IMR-90 (cell line): ENCODE data around the gene TADA2A. TPM values are rescaled to one million over a fixed set of nuclear protein-coding genes. Genes with fewer than 3 reads are reported as not detected.

Experiments
- ATAC-seq: fragments of 200-7000 bp; cut with Tn5 transposase; 2 replicates; pipeline ENCODE4 v1.9.1; 2020; ENCODE audit warnings: low read depth, mild to moderate bottlenecking, moderate library complexity
- BruUV-seq: library from RNA; stranded (reverse); fragments of 400-500 nt; replicated peaks from 2 replicates; lab custom pipeline; 2021; lab: Mats Ljungman, UMichigan
- CTCF ChIA-PET: fragments of 300-600 bp; formaldehyde crosslinking; extraction: SDS; loops from one replicate; lab custom pipeline; 2021; ENCODE audit warnings: antibody characterized with exemption; lab: Yijun Ruan, JAX
- POLR2A ChIA-PET: fragments of 300-600 bp; sonication (Branson Sonifier 250); formaldehyde crosslinking; loops from one replicate; lab custom pipeline; 2022; ENCODE audit warnings: antibody characterized with exemption; ENCODE audit not compliant: unreplicated experiment; lab: Charles Lee
- DNase-seq: peaks from one replicate; pipeline ENCODE4 v3.0.0; 2013
- H2AFZ ChIP-seq: replicated peaks from 2 replicates; pipeline ENCODE3; 2013; ENCODE audit warnings: low read length, mild to moderate bottlenecking; ENCODE audit not compliant: poor library complexity
- H2AK5ac ChIP-seq: 2 replicates; pipeline ENCODE4 v1.6.1; 2013; ENCODE audit warnings: low read depth, low read length, inconsistent platforms
- H2AK9ac ChIP-seq: replicated peaks from 2 replicates; pipeline ENCODE3; 2013; ENCODE audit warnings: mild to moderate bottlenecking, low read depth, low read length, moderate library complexity; ENCODE audit not compliant: poor library complexity
- H2BK120ac ChIP-seq: 2 replicates; pipeline ENCODE4 v1.6.1; 2013; ENCODE audit warnings: low read depth, low read length, inconsistent platforms
- H2BK15ac ChIP-seq: 3 replicates; pipeline ENCODE4 v1.6.1; 2013; ENCODE audit warnings: low read depth, low read length, inconsistent platforms
- H2BK20ac ChIP-seq: 2 replicates; pipeline ENCODE4 v1.6.1; 2013; ENCODE audit warnings: low read depth, mild to moderate bottlenecking, inconsistent platforms, low read length, moderate library complexity
- H2BK5ac ChIP-seq: 2 replicates; pipeline ENCODE4 v1.6.1; 2013; ENCODE audit warnings: mild to moderate bottlenecking, low read depth, low read length, inconsistent platforms; ENCODE audit not compliant: poor library complexity, severe bottlenecking
- H3K14ac ChIP-seq: replicated peaks from 2 replicates; pipeline ENCODE4 v1.6.1; 2013; ENCODE audit warnings: low read depth, low read length, inconsistent platforms
- H3K18ac ChIP-seq: 2 replicates; pipeline ENCODE4 v1.6.1; 2013; ENCODE audit warnings: low read depth, low read length, control low read depth
- H3K23ac ChIP-seq: 2 replicates; pipeline ENCODE4 v1.6.1; 2013; ENCODE audit warnings: low read depth, low read length, inconsistent platforms
- H3K27ac ChIP-seq: 2 replicates; pipeline ENCODE4 v1.5.1; 2013; ENCODE audit warnings: mild to moderate bottlenecking, control low read depth, low read length; ENCODE audit not compliant: insufficient read depth
- H3K27me3 ChIP-seq: 2 replicates; pipeline ENCODE4 v1.6.1; 2013; ENCODE audit warnings: low read length; ENCODE audit not compliant: control insufficient read depth, insufficient read depth
- H3K36me3 ChIP-seq: 2 replicates; pipeline ENCODE4 v1.6.1; 2013; ENCODE audit warnings: low read length, mixed read lengths; ENCODE audit not compliant: control insufficient read depth, insufficient read depth
- H3K4ac ChIP-seq: 2 replicates; pipeline ENCODE4 v1.6.1; 2013; ENCODE audit warnings: low read depth, low read length, inconsistent platforms
- H3K4me1 ChIP-seq: 2 replicates; pipeline ENCODE4 v1.6.1; 2013; ENCODE audit warnings: low read length, mixed read lengths; ENCODE audit not compliant: control insufficient read depth, insufficient read depth
- H3K4me2 ChIP-seq: 2 replicates; pipeline ENCODE4 v1.6.1; 2013; ENCODE audit warnings: low read depth, mild to moderate bottlenecking, control low read depth, low read length, moderate library complexity
- H3K4me3 ChIP-seq: 2 replicates; pipeline ENCODE4 v1.5.1; 2013; ENCODE audit warnings: low read depth, mild to moderate bottlenecking, control low read depth, low read length, moderate library complexity; ENCODE audit not compliant: insufficient read depth
- H3K56ac ChIP-seq: 2 replicates; pipeline ENCODE4 v1.6.1; 2013; ENCODE audit warnings: low read length, inconsistent platforms; ENCODE audit not compliant: insufficient read depth; ENCODE audit errors: extremely low read depth
- H3K79me1 ChIP-seq, 2 experiments: 2 replicates each; pipeline ENCODE4 v1.6.1; 2013; ENCODE audit warnings: low read length in 2 of 2, inconsistent platforms in 1 of 2, low read depth in 1 of 2
- H3K9ac ChIP-seq: 2 replicates; pipeline ENCODE4 v1.6.1; 2013; ENCODE audit warnings: low read depth, low read length, control low read depth
- H3K9me1 ChIP-seq: 2 replicates; pipeline ENCODE4 v1.6.1; 2013; ENCODE audit warnings: low read length, inconsistent platforms; ENCODE audit not compliant: insufficient read depth
- H3K9me3 ChIP-seq: 2 replicates; pipeline ENCODE4 v1.6.1; 2013; ENCODE audit warnings: low read length; ENCODE audit not compliant: control insufficient read depth, insufficient read depth
- H4K20me1 ChIP-seq: 2 replicates; pipeline ENCODE4 v1.6.1; 2013; ENCODE audit warnings: low read length, inconsistent platforms; ENCODE audit not compliant: insufficient read depth
- H4K5ac ChIP-seq: 2 replicates; pipeline ENCODE4 v1.6.1; 2013; ENCODE audit warnings: mild to moderate bottlenecking, low read depth, low read length, control low read depth
- H4K8ac ChIP-seq, 2 experiments: 2 replicates each; pipeline ENCODE4 v1.6.1; 2013; ENCODE audit warnings: low read depth in 2 of 2, low read length in 2 of 2, control low read depth in 1 of 2, inconsistent platforms in 1 of 2
- H4K91ac ChIP-seq: 2 replicates; pipeline ENCODE4 v1.6.1; 2013; ENCODE audit warnings: low read depth, low read length, inconsistent platforms; ENCODE audit not compliant: insufficient read depth
- CEBPB ChIP-seq: IDR thresholded peaks from 2 replicates; pipeline ENCODE4 v1.6.1; 2012; ENCODE audit warnings: low read depth, low read length, improper control_type of control experiment
- WGBS, 2 experiments: methylation state at CpG; one replicate each; pipeline versions ENCODE4 v1.1.5 to v1.1.7; 2013; ENCODE audit warnings: missing lambda C conversion rate in 2 of 2; ENCODE audit not compliant: insufficient read length in 1 of 2; ENCODE audit errors: extremely low coverage in 2 of 2; 5-methylcytosine and 5-hydroxymethylcytosine counted together
- dilution Hi-C: fragments of 300-500 bp; cut with HindIII; formaldehyde crosslinking; loops from one replicate; pipeline ENCODE4 v1.14.3; 2018; ENCODE audit warnings: low sequenced_read_pairs; ENCODE audit not compliant: unreplicated experiment
- in situ Hi-C: fragments of 300-500 bp; cut with MboI; formaldehyde crosslinking; loops from 3 replicates; pipeline ENCODE4 v1.14.3; 2019; ENCODE audit warnings: low sequenced_read_pairs, inconsistent platforms, mixed read lengths
- intact Hi-C: fragments of 100-400 bp; cut with micrococcal nuclease; formaldehyde crosslinking; loops from 2 replicates; pipeline ENCODE4 v1.10.0; 2022
- polyA plus RNA-seq, 3 experiments: library from polyadenylated mRNA; depleted of rRNA; stranded (reverse); fragments of >200 nt; gene quantifications; 2 replicates each; pipeline ENCODE4 v1.2.3, GENCODE V29; 2012; ENCODE audit warnings: low replicate concordance in 1 of 3
- total RNA-seq: library from RNA; depleted of rRNA; stranded (reverse); fragments of >200 nt; gene quantifications from 2 replicates; pipeline ENCODE4 v1.2.3, GENCODE V29; 2012
- TF ChIP-seq, protein P1 (sequence below): fragments of 150-350 bp; IDR thresholded peaks from 2 replicates; pipeline ENCODE4 v1.6.1; 2016; ENCODE audit warnings: low read depth, mild to moderate bottlenecking, low read length, moderate library complexity, borderline replicate concordance

TADA2A gene
- total and polyA plus RNA-seq, 2 of the 4 experiments (the other 2 are of a cell fraction), result 13.1 to 19.7 TPM

DNA sequence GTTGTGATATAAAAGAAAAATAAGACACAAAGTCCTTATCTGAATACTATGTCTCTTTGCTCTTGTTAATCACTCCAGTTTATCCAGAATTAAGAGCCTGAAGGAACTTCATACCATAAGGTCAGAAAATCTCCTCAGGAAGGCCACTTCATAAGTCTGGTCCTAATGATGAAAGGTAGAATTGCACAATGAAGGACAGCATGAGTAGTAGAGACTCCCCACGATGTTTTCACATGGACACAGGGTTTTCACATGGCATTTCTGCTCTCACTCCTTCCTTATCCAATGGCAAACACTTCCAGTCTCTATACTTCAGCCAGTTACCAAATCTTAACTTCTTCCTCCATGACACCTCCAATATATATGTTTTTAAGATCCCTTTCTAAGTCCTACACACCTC, 41.1 kb upstream of the TADA2A start:
- intact Hi-C loops (no loop called here), dilution Hi-C loops (no loop called here), in situ Hi-C loops (no loop called here)
- Histone ChIP-seq H2BK5ac (no peak overlapping the region), H3K9ac (no peak overlapping the region), H2BK15ac (no peak overlapping the region), H3K79me1 (peaks cover 0 to 4% of the 10 kb centered on the region in 2 experiments; a peak in 2 of 4 replicates), H3K4me1 (peaks cover 1% of the 10 kb centered on the region; the same call in 1 of the 2 replicates), H3K27ac (no peak overlapping the region), H3K56ac (no peak overlapping the region), H3K9me3 (no peaks in the 10 kb centered on the region), H3K14ac (no peak overlapping the region), H2BK120ac (no peak overlapping the region), H3K18ac (no peak overlapping the region), H2AK9ac (no peak overlapping the region), H4K20me1 (no peaks in the 10 kb centered on the region), H4K91ac (no peak overlapping the region), H4K5ac (no peak overlapping the region), H3K36me3 (no peaks in the 10 kb centered on the region), H2BK20ac (no peak overlapping the region), H3K4me2 (no peak overlapping the region), H3K27me3 (no peaks in the 10 kb centered on the region), H2AK5ac (no peak overlapping the region), H4K8ac (no peak overlapping the region), H3K4me3 (no peak overlapping the region), H2AFZ (no peak overlapping the region), H3K9me1 (no peaks in the 10 kb centered on the region), H3K23ac (no peak overlapping the region), H3K4ac (no peak overlapping the region)
- BruUV-seq, result no TSS peak
- DNase-seq, result no peak
- ChIA-PET CTCF (interaction anchor here (1.5 kb wide), 1 partner anchor 8 kb away, joined by 5 read pairs; no protein-coding TSS in a partner anchor), POLR2A (no interaction called here)
- no peak for ATAC-seq
- 0 out of 2 replicates have a peak, but pooled peaks have one; percentile 8 for TF ChIP-seq CEBPB
- TF ChIP-seq, protein P1, sequence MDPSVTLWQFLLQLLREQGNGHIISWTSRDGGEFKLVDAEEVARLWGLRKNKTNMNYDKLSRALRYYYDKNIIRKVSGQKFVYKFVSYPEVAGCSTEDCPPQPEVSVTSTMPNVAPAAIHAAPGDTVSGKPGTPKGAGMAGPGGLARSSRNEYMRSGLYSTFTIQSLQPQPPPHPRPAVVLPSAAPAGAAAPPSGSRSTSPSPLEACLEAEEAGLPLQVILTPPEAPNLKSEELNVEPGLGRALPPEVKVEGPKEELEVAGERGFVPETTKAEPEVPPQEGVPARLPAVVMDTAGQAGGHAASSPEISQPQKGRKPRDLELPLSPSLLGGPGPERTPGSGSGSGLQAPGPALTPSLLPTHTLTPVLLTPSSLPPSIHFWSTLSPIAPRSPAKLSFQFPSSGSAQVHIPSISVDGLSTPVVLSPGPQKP, result no peak
- WGBS, 2 experiments, result no CpG with 5 or more reads among the region's 1 CpG
